GM21786 (cell line): Measurements from ENCODE around the gene DOP1A.

Source experiments
- ATAC-seq: cut with Tn5 transposase; IDR thresholded peaks from one replicate; pipeline ENCODE4 v1.9.1; 2021; ENCODE audit not compliant: unreplicated experiment

Gene DOP1A

GRCh38 chr6:83071023-83071422 is 3.6 kb downstream of the DOP1A start:
- peak; percentile 59 for ATAC-seq

DNA sequence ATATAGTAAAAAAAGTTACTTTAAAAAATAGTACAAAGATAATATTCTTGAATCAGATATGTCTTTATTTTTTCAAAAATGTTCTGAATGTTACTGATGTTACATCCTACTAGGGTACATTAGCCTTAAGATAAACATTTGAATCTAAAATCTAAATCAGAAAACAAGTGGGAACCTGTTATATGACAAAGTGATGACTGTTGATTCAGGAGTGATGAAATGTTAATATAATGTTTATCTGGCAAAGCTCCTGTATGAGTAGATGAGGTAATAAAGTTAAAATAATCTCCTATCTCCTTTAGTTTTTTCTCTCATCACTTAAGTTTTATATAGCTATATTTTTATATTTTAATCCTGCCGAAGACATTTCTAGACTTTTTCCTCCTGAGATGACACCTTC is 4.2 kb downstream of the DOP1A start:
- ATAC-seq, result no peak

- ATAC-seq, result no peak
Observed at GRCh38 chr6:83072726-83073125, 5.3 kb downstream of the DOP1A start.

DNA sequence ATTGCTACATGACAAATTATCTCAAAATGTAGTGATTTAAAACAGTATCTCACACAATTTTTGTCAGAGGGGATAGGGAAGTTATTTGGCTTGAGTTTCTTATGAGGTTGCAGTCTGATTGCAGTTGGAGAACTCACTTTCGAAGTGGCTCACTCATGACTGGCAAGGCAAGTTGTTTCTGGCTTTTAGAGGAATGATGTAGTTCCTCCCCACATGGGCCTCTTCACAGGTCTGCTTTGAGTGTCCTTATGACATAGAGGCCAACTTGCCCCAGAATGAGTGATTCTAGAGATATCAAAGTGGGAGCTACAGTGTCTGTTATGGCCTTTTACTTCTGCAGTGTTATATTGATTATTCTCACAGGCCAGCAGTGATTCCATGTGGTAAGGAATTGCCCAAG is 6.1 kb downstream of the DOP1A start:
- ATAC-seq, result no peak

- ATAC-seq, result no peak
Observed at GRCh38 chr6:83083476-83083875, 16.0 kb downstream of the DOP1A start.

- peak; percentile 99 for ATAC-seq
Observed at GRCh38 chr6:83086751-83087150, 19.3 kb downstream of the DOP1A start.

- ATAC-seq, result no peak
Observed at GRCh38 chr6:83092756-83093399, 25.4 kb downstream of the DOP1A start.

DNA sequence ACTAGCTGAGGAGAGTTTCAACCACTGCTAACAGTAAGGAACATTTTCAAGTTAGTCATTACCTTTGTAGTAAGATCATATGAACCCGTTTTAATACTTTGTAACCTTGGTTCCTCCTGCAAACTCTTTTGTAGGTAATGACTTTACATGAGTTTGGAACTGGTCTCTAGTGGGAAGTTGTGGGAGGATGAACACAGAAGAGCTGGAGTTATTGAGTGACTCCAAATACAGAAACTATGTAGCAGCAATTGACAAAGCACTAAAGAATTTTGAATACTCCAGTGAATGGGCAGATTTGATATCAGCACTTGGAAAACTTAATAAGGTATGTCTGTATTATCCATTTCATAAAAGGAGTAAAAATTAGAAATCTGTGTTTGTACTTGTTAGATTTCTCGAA is 29.3 kb downstream of the DOP1A start:
- no peak for ATAC-seq

- no peak for ATAC-seq
Observed at GRCh38 chr6:83097204-83097603, 29.7 kb downstream of the DOP1A start.

- ATAC-seq, result no peak
Observed at GRCh38 chr6:83097675-83098074, 30.2 kb downstream of the DOP1A start.

GRCh38 chr6:83098589-83098988 is 31.1 kb downstream of the DOP1A start:
- no peak for ATAC-seq

DNA sequence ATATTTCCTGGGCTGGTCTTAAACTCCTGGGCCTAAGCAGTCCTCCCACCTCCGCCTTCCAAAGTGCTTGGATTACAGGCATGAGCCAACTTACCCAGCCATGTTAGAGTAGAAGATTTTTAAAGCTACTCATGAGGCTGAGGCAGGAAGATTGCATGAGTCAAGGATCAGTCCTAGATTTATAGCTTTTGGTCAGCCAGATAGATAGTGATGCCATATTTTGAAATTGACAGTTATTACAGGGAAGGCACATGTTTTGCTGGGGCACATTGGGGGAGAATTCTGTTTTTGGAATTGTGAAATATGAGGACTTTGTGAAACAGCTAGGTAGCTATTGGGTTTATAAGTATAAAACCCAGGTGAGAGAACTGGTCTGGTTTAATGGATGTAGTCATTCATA is 40.9 kb downstream of the DOP1A start:
- no peak for ATAC-seq

- no peak for ATAC-seq
Observed at GRCh38 chr6:83113258-83113657, 45.8 kb downstream of the DOP1A start.

DNA sequence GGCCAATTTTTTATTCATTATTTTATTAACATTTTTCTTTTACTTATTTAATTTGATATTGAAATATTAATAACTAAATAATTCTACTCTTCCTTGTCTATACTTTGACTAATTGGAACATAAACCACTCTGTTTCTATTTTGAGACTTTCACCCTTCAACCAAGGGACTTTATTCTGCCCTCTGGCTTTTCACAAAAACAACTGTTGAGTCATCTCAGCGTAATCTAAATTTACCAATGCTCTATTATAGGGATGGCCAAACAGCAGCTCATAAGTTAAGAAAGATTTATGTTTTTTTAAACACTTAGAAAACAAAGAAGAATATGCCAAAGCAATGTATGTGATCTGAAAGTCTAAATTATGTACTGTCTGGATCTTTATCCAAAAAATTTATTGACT is 46.7 kb downstream of the DOP1A start:
- no peak for ATAC-seq

GRCh38 chr6:83117802-83118201 is 50.3 kb downstream of the DOP1A start:
- ATAC-seq, result no peak

GRCh38 chr6:83119742-83120300 is 52.4 kb downstream of the DOP1A start:
- no peak for ATAC-seq

- no peak for ATAC-seq
Observed at GRCh38 chr6:83124553-83124952, 57.1 kb downstream of the DOP1A start.

DNA sequence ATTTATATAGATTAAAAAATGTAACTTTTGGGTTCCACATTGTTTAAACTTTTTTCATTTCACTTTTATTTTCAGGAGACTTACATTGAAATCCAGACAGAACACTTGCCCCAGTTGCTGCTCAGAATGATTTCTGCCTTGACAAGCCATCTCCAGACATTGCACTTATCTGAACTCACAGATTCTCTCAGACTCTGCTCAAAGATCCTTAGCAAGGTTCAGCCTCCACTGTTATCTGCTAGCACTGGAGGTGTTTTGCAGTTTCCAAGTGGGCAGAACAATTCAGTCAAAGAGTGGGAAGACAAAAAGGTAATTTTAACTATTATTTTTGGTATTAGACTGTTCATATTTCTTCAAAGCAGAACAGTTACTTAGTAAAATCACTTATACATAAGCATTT is 58.0 kb downstream of the DOP1A start:
- ATAC-seq, result no peak

DNA sequence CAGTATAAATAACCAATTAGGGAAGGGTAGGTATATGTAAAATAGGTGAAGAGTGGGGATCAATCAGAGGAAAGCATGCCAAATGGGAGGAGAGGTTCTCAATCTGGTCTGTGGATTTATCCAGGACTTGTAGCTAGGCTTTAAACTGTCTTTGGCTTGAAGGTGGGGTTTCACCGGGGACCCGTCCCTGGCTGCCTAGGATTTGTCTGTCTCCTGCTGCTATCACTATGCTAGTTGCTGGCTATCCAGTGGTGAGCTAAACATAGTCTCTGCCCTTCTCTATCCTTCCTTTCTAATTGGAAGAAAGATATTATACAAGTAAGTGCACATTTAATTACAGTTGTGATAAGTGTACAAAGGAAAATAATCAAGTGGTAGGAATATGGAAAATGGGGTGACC is 58.8 kb downstream of the DOP1A start:
- no peak for ATAC-seq

DNA sequence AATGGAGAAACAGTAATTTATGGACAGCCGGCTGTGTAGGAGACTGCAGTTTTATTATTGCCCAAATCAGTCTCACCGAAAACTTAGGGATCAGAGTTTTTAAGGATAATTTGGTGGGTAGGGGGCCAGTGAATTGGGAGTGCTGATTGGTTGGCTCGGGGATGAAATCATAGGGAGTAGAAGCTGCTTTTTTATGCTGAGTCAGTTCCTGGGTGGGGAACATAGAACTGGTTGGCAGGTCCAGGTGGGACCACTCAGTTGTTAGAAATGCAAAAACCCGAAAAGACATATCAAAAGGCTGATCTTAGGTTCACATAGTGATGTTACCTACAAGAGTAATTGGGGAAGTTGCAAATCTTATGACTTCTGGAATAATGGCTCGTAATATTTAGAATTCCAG is 59.3 kb downstream of the DOP1A start:
- ATAC-seq, result no peak

DNA sequence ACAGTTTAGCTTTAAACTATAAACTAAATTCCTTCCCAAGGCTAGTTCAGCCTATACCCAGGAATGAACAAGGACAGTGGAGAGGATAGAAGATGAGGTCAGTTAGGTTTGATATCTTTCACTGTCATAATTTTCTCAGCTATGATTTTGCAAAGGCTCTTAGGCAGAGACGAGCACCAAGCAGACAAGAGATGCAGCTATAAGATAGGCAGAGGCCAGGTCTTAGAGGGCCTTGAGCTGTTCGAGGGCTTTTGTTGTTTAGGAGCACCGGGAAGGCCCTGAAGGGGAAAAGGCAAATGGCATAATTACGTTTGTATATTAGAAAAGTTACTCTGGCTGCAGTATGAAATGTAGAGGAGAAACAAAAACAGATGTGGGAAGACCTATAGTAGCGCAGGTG is 59.8 kb downstream of the DOP1A start:
- no peak for ATAC-seq

DNA sequence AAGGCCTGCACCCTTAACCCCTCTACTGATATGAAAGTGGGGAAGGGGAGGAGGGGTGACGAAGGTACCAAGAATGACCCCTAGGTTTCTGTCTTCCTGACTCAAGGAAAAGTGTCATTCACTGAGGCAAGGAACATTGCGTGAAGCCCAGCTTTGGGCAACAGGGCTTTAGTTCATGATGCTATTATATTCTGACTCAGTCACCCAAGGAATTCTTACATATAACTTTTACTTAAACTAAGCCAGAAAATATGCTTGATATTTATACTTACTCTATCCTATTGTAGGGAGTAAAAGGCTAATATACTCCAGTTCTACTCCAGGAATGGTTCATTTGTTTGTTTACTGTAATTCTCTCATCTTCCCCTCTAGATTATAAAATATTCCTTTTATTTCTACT is 60.5 kb downstream of the DOP1A start:
- ATAC-seq, result no peak

- no peak for ATAC-seq
Observed at GRCh38 chr6:83132121-83132520, 64.7 kb downstream of the DOP1A start.
